ENCODE data around the gene GARIN5A.

The GARIN5A gene

GRCh38 chr19:50516964-50517703 is 40.5 kb upstream of the GARIN5A start:
- no peak for DNase-seq (ENCODE audit: low read depth)
- in situ Hi-C loops (cut with HindIII; ENCODE audit: low sequenced_read_pairs) = no loop called here

GRCh38 chr19:50516456-50516855 is 39.8 kb upstream of the GARIN5A start:
- no peak for DNase-seq (ENCODE audit: low read depth)
- no peak overlapping the region for H3K4me3 ChIP-seq (ENCODE audit: low read depth, low read length)
- in situ Hi-C loops (cut with HindIII; ENCODE audit: low sequenced_read_pairs) = no loop called here
- TF ChIP-seq CTCF (IDR thresholded peaks at IDR 0.05; ENCODE audit: low read depth, low read length, missing control alignments) = no peak

More at GRCh38 chr19:50516964-50517703, 40.5 kb upstream of the GARIN5A start:
- H3K4me3 ChIP-seq (ENCODE audit: low read depth, low read length) = no peak overlapping the region
- TF ChIP-seq CTCF (IDR thresholded peaks at IDR 0.05; ENCODE audit: low read depth, low read length, missing control alignments) = no peak

GRCh38 chr19:50515168-50515561 is 38.5 kb upstream of the GARIN5A start:
- in situ Hi-C loops (cut with HindIII; ENCODE audit: low sequenced_read_pairs) = no loop called here
- no peak for DNase-seq (ENCODE audit: low read depth)
- TF ChIP-seq CTCF (IDR thresholded peaks at IDR 0.05; ENCODE audit: low read depth, low read length, missing control alignments) = no peak
- H3K4me3 ChIP-seq (ENCODE audit: low read depth, low read length) = no peak overlapping the region

GRCh38 chr19:50514346-50515167 is 37.9 kb upstream of the GARIN5A start:
- in situ Hi-C loops (cut with HindIII; ENCODE audit: low sequenced_read_pairs) = no loop called here
- no peak for DNase-seq (ENCODE audit: low read depth)
- TF ChIP-seq CTCF (IDR thresholded peaks at IDR 0.05; ENCODE audit: low read depth, low read length, missing control alignments) = no peak
- H3K4me3 ChIP-seq (ENCODE audit: low read depth, low read length) = no peak overlapping the region

- in situ Hi-C loops (cut with HindIII; ENCODE audit: low sequenced_read_pairs) = no loop called here
- DNase-seq (ENCODE audit: low read depth) = no peak
- no peak for TF ChIP-seq CTCF (IDR thresholded peaks at IDR 0.05; ENCODE audit: low read depth, low read length, missing control alignments)
- no peak within 1 kb of the TSS for H3K4me3 ChIP-seq (ENCODE audit: low read depth, low read length)
Measured at GRCh38 chr19:50513746-50514345, 37.2 kb upstream of the GARIN5A start, which contains the start of gene ASPDH. Gene ASPDH (minus strand): TSS chr19:50513913. CDS start chr19:50513823, 90 bp downstream.

GRCh38 chr19:50512999-50513745 is 36.5 kb upstream of the GARIN5A start:
- DNase-seq (ENCODE audit: low read depth) = no peak
- no peak overlapping the region for H3K4me3 ChIP-seq (ENCODE audit: low read depth, low read length)
- in situ Hi-C loops (cut with HindIII; ENCODE audit: low sequenced_read_pairs) = no loop called here
- TF ChIP-seq CTCF (IDR thresholded peaks at IDR 0.05; ENCODE audit: low read depth, low read length, missing control alignments) = no peak
